Spleen (tissue), 11 donors: ENCODE results near the gene C1QC. TPM values are rescaled to one million over a fixed set of nuclear protein-coding genes. Genes with fewer than 3 reads are reported as not detected.

Experiments used
- DNase-seq: peaks from one replicate; pipeline ENCODE4 v3.0.0-alpha.2; 2020
- H3K27ac ChIP-seq, 8 donors: fragments of 200-600 bp; sonication (generic) in 7 of 8; 1 replicate in 4 of 8; 2 replicates in 4 of 8; pipeline versions ENCODE4 v1.5.0 to v1.8.0; 2016 to 2021; ENCODE audit warnings: inconsistent platforms in 4 of 8, mild to moderate bottlenecking in 4 of 8, moderate library complexity in 1 of 8
- H3K27me3 ChIP-seq, 7 donors: fragments of 200-600 bp; sonication (generic) in 6 of 7; replicated peaks in 1 of 7; 1 replicate in 4 of 7; 2 replicates in 3 of 7; pipeline versions ENCODE4 v1.5.0 to v1.8.0; 2016 to 2021; ENCODE audit warnings: inconsistent platforms in 3 of 7, mild to moderate bottlenecking in 1 of 7
- H3K36me3 ChIP-seq, 6 donors: fragments of 200-600 bp; sonication (generic) in 5 of 6; 1 replicate in 4 of 6; 2 replicates in 2 of 6; pipeline versions ENCODE4 v1.5.0 to v1.8.0; 2016 to 2021; ENCODE audit warnings: inconsistent platforms in 2 of 6
- H3K4me1 ChIP-seq, 6 donors: fragments of 200-600 bp; sonication (generic) in 5 of 6; 1 replicate in 3 of 6; 2 replicates in 3 of 6; pipeline versions ENCODE4 v1.5.0 to v1.8.0; 2016 to 2021; ENCODE audit warnings: inconsistent platforms in 3 of 6
- H3K4me3 ChIP-seq, 8 donors: fragments of 200-600 bp; sonication (generic) in 7 of 8; 1 replicate in 4 of 8; 2 replicates in 4 of 8; pipeline versions ENCODE4 v1.5.0 to v1.8.0; 2016 to 2021; ENCODE audit warnings: inconsistent platforms in 4 of 8, mild to moderate bottlenecking in 4 of 8, moderate library complexity in 2 of 8
- H3K9me3 ChIP-seq, 8 donors: fragments of 200-600 bp; sonication (generic) in 7 of 8; 1 replicate in 4 of 8; 2 replicates in 4 of 8; pipeline versions ENCODE4 v1.5.0 to v1.8.0; 2016 to 2021; ENCODE audit warnings: inconsistent platforms in 4 of 8
- POLR2A ChIP-seq, 3 donors: fragments of 450-650 bp; IDR thresholded peaks; one replicate each; pipeline ENCODE4 v1.5.1; 2017; ENCODE audit warnings: antibody characterized with exemption in 3 of 3, mild to moderate bottlenecking in 1 of 3
- POLR2AphosphoS5 ChIP-seq, 3 donors: sonication (generic); formaldehyde crosslinking; IDR thresholded peaks; one replicate each; pipeline ENCODE4 v1.5.1; 2017; ENCODE audit warnings: antibody characterized with exemption in 3 of 3
- WGBS, 5 donors: extraction: QIAGEN DNeasy Blood & Tissue Kit in 3 of 5; methylation state at CpG; one replicate each; pipeline versions ENCODE4 v1.1.5 to v1.1.7; 2013 to 2018; 5-methylcytosine and 5-hydroxymethylcytosine counted together
- intact Hi-C: fragments of 100-400 bp; cut with DNase I; formaldehyde crosslinking; loops from one replicate; pipeline ENCODE4 v1.15.0; 2023; ENCODE audit warnings: low total_unique reads
- polyA plus RNA-seq, 3 donors: library from polyadenylated mRNA; stranded (reverse); fragments of 200-250 nt; gene quantifications; one replicate each; pipeline ENCODE4 v1.2.1, GENCODE V29; 2013
- total RNA-seq, 7 donors: library from RNA; depleted of rRNA in 3 of 7; stranded (reverse); fragments of >200 nt in 3 of 7; fragmentation: NEBNext Ultra II Directional in 4 of 7; extraction: Animal tissue kit (Norgen Biotek cat#: 25700) in 4 of 7; gene quantifications; one replicate each; pipeline versions ENCODE4 v1.1.0 to v1.2.1, GENCODE V29; 2016 to 2021
- TF ChIP-seq, protein P1 (sequence below), 11 experiments: fragments of 200-600 bp in 7 of 11; fragments of 450-650 bp in 4 of 11; sonication (generic) in 4 of 11; IDR thresholded peaks in 8 of 11; conservative IDR thresholded peaks in 3 of 11; 1 replicate in 7 of 11; 2 replicates in 4 of 11; pipeline versions ENCODE4 v1.4.0 to v1.8.0; 2016 to 2021; ENCODE audit warnings: antibody characterized with exemption in 11 of 11, inconsistent platforms in 4 of 11, mild to moderate bottlenecking in 1 of 11
- donor health status: healthy with polysubstance abuse.
- donor health status: DM: no; HTN: no; CAD: no; lungs with moderate emphysema.
- donor health status: DM: no; HTN: no; CAD: no.
- donor health status: Bipolar disorder and iron deficiency.
- donor health status: healthy.
- donor health status: DM: no; HTN: no; CAD: no.
- donor health status: DM: yes; HTN: yes; CAD: no.

C1QC gene
- total and polyA plus RNA-seq, 10 donors: 98.7 to 1,691 (median 1,058) TPM

DNA sequence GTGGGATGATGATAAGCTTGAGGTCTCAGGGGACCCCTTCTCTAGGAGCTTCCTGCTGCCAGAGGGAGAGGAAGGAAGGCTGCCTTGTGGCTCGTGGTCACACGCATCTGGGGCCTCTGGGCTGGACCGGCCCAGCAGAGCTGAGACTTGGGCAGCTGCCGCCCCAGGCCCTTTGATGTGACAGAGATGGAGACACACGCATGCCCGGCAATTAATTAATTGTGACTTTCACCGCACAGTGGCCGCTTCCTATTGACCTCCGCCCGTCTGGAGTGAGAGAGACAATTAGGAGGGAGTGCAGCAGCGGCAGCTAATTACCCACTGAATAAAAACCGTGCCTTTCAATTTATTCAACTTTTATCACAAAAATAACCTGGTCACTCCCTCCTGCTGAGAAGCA is 23.6 kb upstream of the C1QC start:
- TF ChIP-seq POLR2A (IDR thresholded peaks at IDR 0.05): no peak
- no peak for TF ChIP-seq POLR2AphosphoS5 (IDR thresholded peaks at IDR 0.05)
- Histone ChIP-seq H3K4me1 (no peaks in the 10 kb centered on the region), H3K27me3 (peaks cover 0 to 96% (median 19%) of the 10 kb centered on the region in 7 donors), H3K9me3 (no peaks in the 10 kb centered on the region), H3K4me3 (no peak overlapping the region), H3K27ac (no peak overlapping the region), H3K36me3 (no peaks in the 10 kb centered on the region)
- DNase-seq: no peak
- 42 to 71% (median 48%) methylated on average over 8 to 12 of the region's 12 CpGs for WGBS, 5 donors
- intact Hi-C loops: no loop called here

DNA sequence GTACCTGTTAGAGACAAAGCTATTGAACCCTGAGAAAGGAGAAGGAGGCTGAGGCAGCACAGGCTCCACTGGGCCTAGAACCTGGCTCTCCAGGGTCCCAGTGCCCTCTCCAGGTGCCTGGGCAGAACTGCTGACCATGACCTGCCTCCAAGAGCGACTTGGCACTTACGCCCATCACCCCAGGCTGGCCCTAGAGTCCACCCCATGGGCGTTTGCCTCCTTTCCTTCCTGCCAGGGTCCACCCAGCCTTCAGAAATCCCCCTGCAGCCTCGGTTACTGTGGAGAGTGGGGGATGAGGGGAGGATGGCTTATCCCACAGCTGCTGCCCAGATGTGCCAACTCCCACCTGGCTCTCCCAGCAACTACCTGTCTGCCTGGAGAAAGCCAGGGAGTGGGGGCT is 21.7 kb upstream of the C1QC start:
- Histone ChIP-seq H3K4me1 (no peaks in the 10 kb centered on the region), H3K36me3 (no peaks in the 10 kb centered on the region), H3K9me3 (no peaks in the 10 kb centered on the region), H3K4me3 (no peak overlapping the region), H3K27ac (no peak overlapping the region), H3K27me3 (peaks cover 0 to 96% (median 14%) of the 10 kb centered on the region in 7 donors)
- no peak for DNase-seq
- intact Hi-C loops: no loop called here
- 47 to 69% (median 53%) methylated on average over 4 of the region's 4 CpGs; no CpG with 5 or more reads in 1 of the 5 donors for WGBS, 5 donors
- TF ChIP-seq POLR2AphosphoS5 (IDR thresholded peaks at IDR 0.05) (no peak), POLR2A (IDR thresholded peaks at IDR 0.05) (no peak)
- TF ChIP-seq, protein P1, sequence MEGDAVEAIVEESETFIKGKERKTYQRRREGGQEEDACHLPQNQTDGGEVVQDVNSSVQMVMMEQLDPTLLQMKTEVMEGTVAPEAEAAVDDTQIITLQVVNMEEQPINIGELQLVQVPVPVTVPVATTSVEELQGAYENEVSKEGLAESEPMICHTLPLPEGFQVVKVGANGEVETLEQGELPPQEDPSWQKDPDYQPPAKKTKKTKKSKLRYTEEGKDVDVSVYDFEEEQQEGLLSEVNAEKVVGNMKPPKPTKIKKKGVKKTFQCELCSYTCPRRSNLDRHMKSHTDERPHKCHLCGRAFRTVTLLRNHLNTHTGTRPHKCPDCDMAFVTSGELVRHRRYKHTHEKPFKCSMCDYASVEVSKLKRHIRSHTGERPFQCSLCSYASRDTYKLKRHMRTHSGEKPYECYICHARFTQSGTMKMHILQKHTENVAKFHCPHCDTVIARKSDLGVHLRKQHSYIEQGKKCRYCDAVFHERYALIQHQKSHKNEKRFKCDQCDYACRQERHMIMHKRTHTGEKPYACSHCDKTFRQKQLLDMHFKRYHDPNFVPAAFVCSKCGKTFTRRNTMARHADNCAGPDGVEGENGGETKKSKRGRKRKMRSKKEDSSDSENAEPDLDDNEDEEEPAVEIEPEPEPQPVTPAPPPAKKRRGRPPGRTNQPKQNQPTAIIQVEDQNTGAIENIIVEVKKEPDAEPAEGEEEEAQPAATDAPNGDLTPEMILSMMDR (IDR thresholded peaks at IDR 0.05 in 8 of 11, conservative IDR thresholded peaks at IDR 0.05 in 3 of 11): no peak

DNA sequence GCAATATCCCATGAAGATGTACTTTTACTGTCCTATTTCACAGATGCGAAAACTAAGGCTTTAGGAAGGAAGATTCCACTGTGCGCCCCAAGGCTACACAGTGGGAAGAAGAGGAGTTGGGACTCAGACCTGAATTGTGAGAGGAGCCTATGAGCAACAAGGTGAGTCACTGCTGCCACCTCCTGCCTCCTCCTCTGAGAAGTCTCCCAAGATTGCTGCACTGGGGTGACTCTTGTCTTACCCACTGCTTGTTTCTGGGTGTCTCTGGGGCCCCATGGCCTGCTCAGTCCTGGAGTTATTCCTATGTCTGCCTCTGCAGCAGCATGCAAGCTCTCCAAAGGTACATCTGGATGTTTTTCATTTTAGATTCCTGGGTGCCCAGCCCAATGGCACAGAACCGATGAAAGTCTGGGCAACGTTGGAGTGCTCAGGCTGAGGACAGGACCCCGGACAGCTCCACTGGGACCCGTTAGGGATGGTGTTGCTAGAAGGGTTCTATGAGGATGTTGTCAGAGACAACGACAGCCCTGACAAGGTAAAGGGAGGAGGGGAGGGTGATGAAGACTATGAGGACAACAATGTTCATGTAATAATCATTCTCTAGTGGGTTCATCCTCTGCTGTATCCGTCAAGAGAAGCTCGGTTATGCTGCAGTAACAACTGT is 18.0 kb upstream of the C1QC start:
- no peak overlapping the region for H3K27ac ChIP-seq
- peaks cover 0 to 7% (median under 1%) of the 10 kb centered on the region in 6 donors for H3K4me1 ChIP-seq
- no peaks in the 10 kb centered on the region for H3K9me3 ChIP-seq
- H3K36me3 ChIP-seq: no peaks in the 10 kb centered on the region
- no peak for TF ChIP-seq POLR2A (IDR thresholded peaks at IDR 0.05)
- no peak for TF ChIP-seq POLR2AphosphoS5 (IDR thresholded peaks at IDR 0.05)
- TF ChIP-seq, protein P1 (IDR thresholded peaks at IDR 0.05 in 8 of 11, conservative IDR thresholded peaks at IDR 0.05 in 3 of 11): no peak
- H3K27me3 ChIP-seq: peaks cover 0 to 87% (median 8%) of the 10 kb centered on the region in 7 donors
- WGBS, 5 donors: 39 to 48% (median 40%) methylated on average over 9 of the region's 9 CpGs
- no peak for DNase-seq
- intact Hi-C loops: no loop called here
- H3K4me3 ChIP-seq: no peak overlapping the region

DNA sequence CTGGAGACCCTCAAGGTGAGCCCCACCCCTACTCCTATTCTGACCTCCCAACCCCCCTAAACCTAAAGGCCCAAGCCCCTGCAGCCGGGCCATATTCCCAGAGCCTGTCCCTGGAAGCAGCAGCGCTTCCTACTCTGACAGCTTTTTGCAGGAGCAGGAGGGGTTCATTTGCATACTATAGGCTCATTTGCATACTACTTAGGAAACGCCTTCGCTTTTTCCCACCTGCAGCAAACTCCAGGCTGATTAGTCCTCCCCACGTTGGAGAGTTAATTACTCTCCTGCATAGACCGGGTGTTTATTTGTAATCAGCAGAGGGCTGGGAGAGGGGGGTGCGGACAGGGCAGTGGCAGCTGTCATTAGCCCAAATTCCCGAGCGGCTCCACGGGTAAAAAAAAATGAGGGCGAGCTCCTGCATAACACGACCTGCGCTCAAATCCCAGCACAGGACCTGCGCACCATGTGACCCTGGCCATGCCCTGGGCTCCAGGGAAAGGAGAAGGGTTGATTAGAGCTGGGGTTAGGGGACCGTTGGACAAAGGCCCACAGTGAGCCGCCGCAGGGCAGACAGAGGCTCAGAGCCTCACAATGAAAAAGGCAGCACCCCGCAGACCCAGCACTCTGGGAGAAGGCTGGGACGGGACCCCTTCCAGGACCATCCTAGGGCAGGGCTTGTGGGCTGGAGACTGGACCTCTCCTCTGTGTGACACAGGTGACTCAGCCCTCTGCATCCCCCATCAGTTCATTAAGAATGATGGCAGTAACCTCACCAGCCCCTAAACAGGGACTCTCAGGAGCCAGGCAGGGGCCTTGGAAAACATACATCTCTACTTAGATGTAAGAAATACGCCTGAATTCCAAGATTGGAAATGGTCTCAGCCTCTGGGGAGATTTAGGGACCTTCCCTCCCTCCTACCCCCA is 16.9 kb upstream of the C1QC start:
- peaks cover 0 to 10% (median 3%) of the 10 kb centered on the region in 6 donors for H3K4me1 ChIP-seq
- H3K9me3 ChIP-seq: no peaks in the 10 kb centered on the region
- WGBS, 5 donors: 13 to 30% (median 24%) methylated on average over 18 to 20 of the region's 20 CpGs
- TF ChIP-seq, protein P1 (IDR thresholded peaks at IDR 0.05 in 8 of 11, conservative IDR thresholded peaks at IDR 0.05 in 3 of 11): no peak
- no peak for TF ChIP-seq POLR2A (IDR thresholded peaks at IDR 0.05)
- TF ChIP-seq POLR2AphosphoS5 (IDR thresholded peaks at IDR 0.05): no peak
- no peak for DNase-seq
- peaks cover 0 to 77% (median 8%) of the 10 kb centered on the region in 7 donors for H3K27me3 ChIP-seq
- H3K36me3 ChIP-seq: no peaks in the 10 kb centered on the region
- no peak overlapping the region for H3K27ac ChIP-seq
- intact Hi-C loops: no loop called here
- H3K4me3 ChIP-seq: no peak overlapping the region
